C1 segment of cervical spinal cord (tissue), 14 donors: ENCODE measurements around the gene FRYL.
"Not testable (repeated sequence)": the region's sequence is repeated elsewhere in the genome, so short reads cannot be mapped to it uniquely, and the experiment has no call there.

Source experiments
- DNase-seq, 14 donors: peaks; one replicate each; lab custom pipeline; 2025; lab: John Stamatoyannopoulos, UW

Gene FRYL

GRCh38 chr4:48490680-48491513 is 289.2 kb downstream of the FRYL start:
- no peak for DNase-seq

GRCh38 chr4:48490012-48490679 is 289.9 kb downstream of the FRYL start, which contains the start of gene ZAR1:
TSS of gene ZAR1 (plus strand) at chr4:48490252. CDS start at chr4:48490292, 40 bp downstream.
- DNase-seq: no peak

- DNase-seq: no peak
These were observed 290.4 kb downstream of the FRYL start for GRCh38 chr4:48489683-48490011.

- DNase-seq: no peak
These were observed 295.4 kb downstream of the FRYL start for GRCh38 chr4:48484494-48485168.

- DNase-seq: no peak
These were observed 296.1 kb downstream of the FRYL start for GRCh38 chr4:48483777-48484493.

- DNase-seq: no peak
These were observed 296.9 kb downstream of the FRYL start, which contains the start of gene SLC10A4 for GRCh38 chr4:48483006-48483776. TSS of gene SLC10A4 (plus strand) at chr4:48483343. CDS start at chr4:48483562, 219 bp downstream.

GRCh38 chr4:48481581-48481980 is 298.5 kb downstream of the FRYL start:
- DNase-seq: no peak

GRCh38 chr4:48478273-48478672 is 301.8 kb downstream of the FRYL start:
- DNase-seq: no peak

GRCh38 chr4:48475770-48476169 is 304.3 kb downstream of the FRYL start:
- DNase-seq: no peak

- no peak for DNase-seq
These were observed 307.3 kb downstream of the FRYL start for GRCh38 chr4:48472794-48473193.

GRCh38 chr4:48470570-48470969 is 309.5 kb downstream of the FRYL start:
- no peak for DNase-seq

GRCh38 chr4:48470137-48470536 is 309.9 kb downstream of the FRYL start:
- DNase-seq: no peak

GRCh38 chr4:48467891-48468290 is 312.2 kb downstream of the FRYL start:
- no peak for DNase-seq

GRCh38 chr4:48467442-48467841 is 312.6 kb downstream of the FRYL start:
- DNase-seq: no peak

- no peak for DNase-seq
These were observed 317.7 kb downstream of the FRYL start for GRCh38 chr4:48462363-48462762.

GRCh38 chr4:48461000-48461399 is 319.1 kb downstream of the FRYL start:
- DNase-seq: no peak

GRCh38 chr4:48454591-48454990 is 325.5 kb downstream of the FRYL start:
- DNase-seq: no peak

GRCh38 chr4:48451656-48452055 is 328.4 kb downstream of the FRYL start:
- DNase-seq: not testable (repeated sequence)

- no peak for DNase-seq
These were observed 329.3 kb downstream of the FRYL start for GRCh38 chr4:48450740-48451139.

- no peak for DNase-seq
These were observed 330.9 kb downstream of the FRYL start for GRCh38 chr4:48449151-48449550.
